ENCODE results near the gene ECT2.
"Not testable (repeated sequence)": the region's sequence is repeated elsewhere in the genome, so short reads cannot be mapped to it uniquely, and the experiment has no call there.

Gene ECT2

DNA sequence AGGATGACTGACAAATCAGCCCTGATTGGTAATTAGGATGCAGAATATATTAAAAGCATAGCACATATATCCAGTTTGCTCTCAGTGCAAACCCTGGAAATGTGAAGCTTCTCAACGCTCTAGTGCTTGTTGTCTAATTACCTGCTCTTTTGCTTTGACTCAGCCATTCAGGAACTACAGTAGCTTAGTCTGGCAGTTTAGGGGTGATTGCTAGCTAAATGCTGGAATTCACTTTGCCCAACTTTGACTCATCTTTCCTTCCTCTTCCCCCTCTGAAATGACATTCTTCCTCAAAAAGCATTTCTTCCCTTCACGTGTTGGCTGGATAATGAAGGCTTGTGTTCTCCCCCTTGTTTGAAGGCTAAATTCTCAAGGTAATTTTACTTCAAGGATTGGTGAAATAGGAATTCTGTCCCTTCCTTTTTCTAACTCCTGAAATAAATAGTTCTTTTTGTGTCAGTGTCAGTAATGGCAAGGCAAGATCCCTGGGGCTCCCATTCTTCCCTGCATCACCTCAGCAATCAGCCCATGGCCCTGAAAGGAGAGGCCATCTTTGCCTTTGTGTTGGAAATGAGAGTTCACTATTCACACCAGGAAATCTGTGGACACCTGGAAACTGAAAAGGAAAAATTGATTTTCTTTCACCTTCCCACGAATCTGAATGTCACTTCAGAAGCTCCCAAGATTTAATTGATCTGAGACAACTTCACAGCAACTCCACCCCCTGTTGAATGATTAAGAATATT, 103.6 kb downstream of the ECT2 start:
- in situ Hi-C loops (cut with MboI; ENCODE audit: low sequenced_read_pairs) = no loop called here

DNA sequence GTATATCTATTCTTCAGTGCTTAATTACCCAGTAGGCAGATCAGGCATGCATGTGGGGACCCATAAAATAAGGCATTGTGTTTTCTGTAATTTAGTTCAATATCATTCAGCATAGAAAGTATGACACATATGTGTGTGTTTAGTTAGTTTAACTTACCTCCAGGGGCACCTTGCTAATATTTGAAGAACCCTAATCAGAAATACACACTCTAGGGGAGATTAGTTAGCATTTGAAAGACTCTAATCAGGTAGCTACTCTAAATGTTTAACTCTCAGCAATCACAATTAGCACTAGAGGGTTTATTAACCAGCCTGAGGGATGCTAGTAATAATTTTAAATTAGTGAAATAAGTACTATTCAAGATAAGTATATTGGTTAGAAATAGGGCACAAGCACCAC, 104.5 kb downstream of the ECT2 start:
- in situ Hi-C loops (cut with MboI; ENCODE audit: low sequenced_read_pairs) = no loop called here

- in situ Hi-C loops (cut with MboI; ENCODE audit: low sequenced_read_pairs) = no loop called here
Measured at GRCh38 chr3:172856795-172857742, 106.5 kb downstream of the ECT2 start.

DNA sequence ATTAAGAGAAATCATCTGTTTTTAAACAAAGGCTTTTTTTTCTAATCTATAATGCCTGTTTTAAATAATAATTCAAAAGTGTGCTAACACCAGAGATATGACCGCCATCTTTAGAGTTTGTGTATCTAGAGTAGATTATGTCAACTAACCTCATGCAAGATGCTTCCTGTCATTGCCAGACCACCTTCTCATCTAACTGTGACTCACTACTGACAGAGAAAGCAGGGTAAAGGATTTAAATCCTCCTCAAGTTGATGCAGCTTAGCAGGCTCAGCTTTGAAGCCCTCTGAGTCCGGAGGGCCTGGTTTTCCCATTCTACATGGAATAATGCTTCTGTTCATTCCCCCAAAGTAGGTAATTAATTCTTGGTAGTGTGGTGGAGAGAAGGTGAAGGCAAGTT, 108.5 kb downstream of the ECT2 start:
- in situ Hi-C loops (cut with MboI; ENCODE audit: low sequenced_read_pairs) = no loop called here

DNA sequence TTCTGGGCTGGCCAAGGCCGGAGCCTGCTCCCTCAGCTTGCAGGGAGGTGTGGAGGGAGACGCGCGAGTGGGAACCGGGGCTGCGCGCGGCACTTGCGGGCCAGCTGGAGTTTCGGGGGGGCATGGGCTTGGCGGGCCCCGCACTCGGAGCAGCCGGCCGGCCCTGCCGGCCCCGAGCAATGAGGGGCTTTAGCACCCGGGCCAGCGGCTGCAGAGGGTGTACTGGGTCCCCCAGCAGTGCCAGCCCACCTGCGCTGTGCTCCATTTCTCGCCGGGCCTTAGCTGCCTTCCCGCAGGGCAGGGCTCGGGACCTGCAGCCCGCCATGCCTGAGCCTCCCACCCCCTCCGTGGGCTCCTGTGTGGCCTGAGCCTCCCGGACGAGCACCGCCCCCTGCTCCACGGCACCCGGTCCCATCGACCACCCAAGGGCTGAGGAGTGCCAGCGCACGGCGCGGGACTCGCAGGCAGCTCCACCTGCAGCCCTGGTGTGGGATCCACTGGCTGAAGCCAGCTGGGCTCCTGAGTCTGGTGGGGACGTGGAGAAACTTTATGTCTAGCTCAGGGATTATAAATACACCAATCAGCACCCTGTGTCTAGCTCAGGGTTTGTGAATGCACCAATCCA, 116.3 kb downstream of the ECT2 start:
- in situ Hi-C loops (cut with MboI; ENCODE audit: low sequenced_read_pairs) = not testable (repeated sequence)

- in situ Hi-C loops (cut with MboI; ENCODE audit: low sequenced_read_pairs) = no loop called here
Measured at GRCh38 chr3:172868582-172869200, 118.2 kb downstream of the ECT2 start.

- in situ Hi-C loops (cut with MboI; ENCODE audit: low sequenced_read_pairs) = no loop called here
Measured at GRCh38 chr3:172869368-172869771, 118.8 kb downstream of the ECT2 start.

DNA sequence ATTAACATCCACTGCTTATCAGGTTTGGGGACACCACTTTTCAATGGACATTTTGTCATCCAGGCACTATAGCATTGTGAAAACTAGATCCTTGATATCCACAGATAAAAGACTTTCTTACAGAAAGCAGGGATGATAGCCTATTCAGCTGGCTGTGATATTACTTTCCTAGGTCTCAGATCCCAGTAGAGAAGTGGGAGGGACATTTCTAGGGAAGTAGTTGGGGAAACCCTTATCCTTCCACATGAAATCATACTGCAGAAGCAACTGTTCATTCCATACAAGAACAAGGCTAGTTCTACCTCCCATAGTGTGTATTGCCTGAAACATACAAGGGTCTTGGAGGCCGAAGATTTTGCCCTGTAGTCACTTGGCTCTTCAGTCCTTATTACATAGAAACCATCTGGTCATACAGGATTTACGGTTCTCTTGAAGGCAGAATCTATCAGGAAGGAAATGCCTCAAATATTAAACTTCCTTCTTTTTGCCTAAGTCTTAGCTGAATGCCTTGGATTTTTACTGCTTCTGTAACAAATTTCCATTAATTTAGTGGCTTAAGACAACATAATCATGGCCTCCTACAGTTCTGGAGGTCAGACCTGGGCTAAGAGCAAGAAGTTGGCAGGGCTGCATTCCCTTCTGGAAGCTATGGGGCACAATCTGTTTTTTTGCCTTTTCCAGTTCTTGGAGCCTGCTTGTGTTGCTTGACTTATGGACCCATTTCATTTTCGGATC, 119.4 kb downstream of the ECT2 start:
- in situ Hi-C loops (cut with MboI; ENCODE audit: low sequenced_read_pairs) = no loop called here
